Spleen (tissue), 7 donors: ENCODE measurements around the gene TBX5.

ENCODE experiments used
- POLR2AphosphoS5 ChIP-seq, 3 donors: sonication (generic); formaldehyde crosslinking; IDR thresholded peaks; one replicate each; pipeline ENCODE4 v1.5.1; 2017; ENCODE audit warnings: antibody characterized with exemption in 3 of 3
- TF ChIP-seq, protein P1 (sequence below), 11 experiments: fragments of 200-600 bp in 7 of 11; fragments of 450-650 bp in 4 of 11; sonication (generic) in 4 of 11; IDR thresholded peaks in 8 of 11; conservative IDR thresholded peaks in 3 of 11; 1 replicate in 7 of 11; 2 replicates in 4 of 11; pipeline versions ENCODE4 v1.4.0 to v1.8.0; 2016 to 2021; ENCODE audit warnings: antibody characterized with exemption in 11 of 11, inconsistent platforms in 4 of 11, mild to moderate bottlenecking in 1 of 11
- donor health status: DM: no; HTN: no; CAD: no; lungs with moderate emphysema.
- donor health status: DM: no; HTN: no; CAD: no.
- donor health status: DM: no; HTN: no; CAD: no.

DNA sequence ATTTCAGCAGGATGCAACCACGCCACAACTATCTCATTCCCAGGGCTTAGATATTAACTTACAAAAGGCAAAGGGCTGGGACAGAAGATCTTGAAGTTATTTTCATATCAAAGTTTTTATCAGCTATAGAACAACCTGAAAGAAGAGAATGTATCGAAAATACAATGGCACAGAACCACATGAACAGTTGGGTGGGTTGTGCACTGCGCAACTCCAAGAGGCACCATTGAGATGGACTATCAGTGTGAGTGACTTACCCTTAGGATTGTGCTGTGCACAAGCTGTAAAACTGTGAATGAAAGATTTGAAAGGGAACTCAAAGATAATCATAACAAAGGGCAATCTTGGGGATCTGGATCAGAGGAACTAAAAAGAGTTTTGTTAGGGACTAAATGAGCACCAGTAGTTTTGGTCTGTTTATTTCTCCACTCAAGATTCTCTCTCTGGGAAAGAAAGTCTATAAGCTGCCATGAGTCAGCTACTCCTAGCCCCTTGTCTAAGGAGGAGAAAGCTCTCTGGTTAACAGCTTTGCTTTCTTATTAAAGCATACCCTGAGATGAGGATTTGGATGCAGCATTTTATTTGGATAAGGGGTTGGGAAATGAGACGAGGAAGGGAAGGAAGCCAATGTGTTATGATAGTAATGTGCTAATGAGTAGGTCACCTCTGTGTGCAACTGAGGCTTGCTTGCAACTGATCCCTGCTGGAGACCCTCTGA is 62.2 kb downstream of the TBX5 start:
- TF ChIP-seq POLR2AphosphoS5 (IDR thresholded peaks at IDR 0.05), result no peak
- TF ChIP-seq, protein P1, sequence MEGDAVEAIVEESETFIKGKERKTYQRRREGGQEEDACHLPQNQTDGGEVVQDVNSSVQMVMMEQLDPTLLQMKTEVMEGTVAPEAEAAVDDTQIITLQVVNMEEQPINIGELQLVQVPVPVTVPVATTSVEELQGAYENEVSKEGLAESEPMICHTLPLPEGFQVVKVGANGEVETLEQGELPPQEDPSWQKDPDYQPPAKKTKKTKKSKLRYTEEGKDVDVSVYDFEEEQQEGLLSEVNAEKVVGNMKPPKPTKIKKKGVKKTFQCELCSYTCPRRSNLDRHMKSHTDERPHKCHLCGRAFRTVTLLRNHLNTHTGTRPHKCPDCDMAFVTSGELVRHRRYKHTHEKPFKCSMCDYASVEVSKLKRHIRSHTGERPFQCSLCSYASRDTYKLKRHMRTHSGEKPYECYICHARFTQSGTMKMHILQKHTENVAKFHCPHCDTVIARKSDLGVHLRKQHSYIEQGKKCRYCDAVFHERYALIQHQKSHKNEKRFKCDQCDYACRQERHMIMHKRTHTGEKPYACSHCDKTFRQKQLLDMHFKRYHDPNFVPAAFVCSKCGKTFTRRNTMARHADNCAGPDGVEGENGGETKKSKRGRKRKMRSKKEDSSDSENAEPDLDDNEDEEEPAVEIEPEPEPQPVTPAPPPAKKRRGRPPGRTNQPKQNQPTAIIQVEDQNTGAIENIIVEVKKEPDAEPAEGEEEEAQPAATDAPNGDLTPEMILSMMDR (IDR thresholded peaks at IDR 0.05 in 8 of 11, conservative IDR thresholded peaks at IDR 0.05 in 3 of 11), result no peak
